ENCODE results near the gene TMUB2. TPM values are rescaled to one million over a fixed set of nuclear protein-coding genes. Genes with fewer than 3 reads are reported as not detected.
A peak's percentile ranks its signal among the peaks of the same experiment; 100 is the strongest.

Gene TMUB2
- total and polyA plus RNA-seq, 2 of the 13 experiments (the other 11 are each of a cell fraction or from before 2014, with no cell fraction given): 26.9 to 50.8 TPM

DNA sequence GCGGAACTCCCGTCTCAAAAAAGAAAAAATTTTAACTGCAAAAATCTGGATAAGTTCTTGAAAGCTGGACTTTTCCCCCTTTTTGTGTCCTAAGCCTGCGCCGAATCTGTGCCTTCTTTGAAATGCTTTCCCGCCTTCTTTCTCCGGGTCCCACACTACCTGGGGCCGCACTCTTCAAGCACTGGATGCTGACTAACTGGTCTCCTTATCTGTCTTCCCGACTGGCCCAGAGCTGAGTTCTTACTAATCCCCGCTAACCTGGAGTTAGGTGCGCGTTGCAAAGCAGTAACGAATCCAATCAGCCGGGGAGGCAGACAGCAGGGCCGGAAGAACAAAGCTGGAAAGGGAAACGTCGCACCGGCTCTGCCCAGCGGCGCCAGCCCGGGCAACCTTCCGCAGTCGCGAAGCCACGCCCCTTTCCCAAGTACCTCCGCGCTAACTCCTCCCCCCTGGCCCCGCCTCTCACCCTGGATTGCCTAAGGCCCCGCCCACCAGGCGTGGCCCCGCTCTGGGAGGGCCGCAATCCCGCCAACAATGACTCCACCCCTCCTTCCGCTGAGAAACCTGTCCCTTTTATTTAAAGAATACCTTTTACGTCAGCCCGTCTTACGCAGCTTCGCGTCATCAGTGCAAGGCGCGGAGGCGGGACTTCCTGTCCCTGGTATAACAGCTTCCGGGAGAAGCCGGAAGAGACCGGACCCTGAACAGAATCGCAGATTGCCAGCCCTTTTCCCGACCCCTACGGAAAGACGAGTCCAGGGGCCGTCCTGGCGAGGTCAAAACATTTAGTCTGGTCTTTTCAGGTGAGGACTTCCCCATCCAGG lies at the start of gene TMUB2 (continued):
- peak; percentile 96 for TF ChIP-seq YEATS2 (CRISPR knock-in tag; IDR thresholded peaks at IDR 0.05; ENCODE audit: borderline replicate concordance)
- TF ChIP-seq, protein P1, sequence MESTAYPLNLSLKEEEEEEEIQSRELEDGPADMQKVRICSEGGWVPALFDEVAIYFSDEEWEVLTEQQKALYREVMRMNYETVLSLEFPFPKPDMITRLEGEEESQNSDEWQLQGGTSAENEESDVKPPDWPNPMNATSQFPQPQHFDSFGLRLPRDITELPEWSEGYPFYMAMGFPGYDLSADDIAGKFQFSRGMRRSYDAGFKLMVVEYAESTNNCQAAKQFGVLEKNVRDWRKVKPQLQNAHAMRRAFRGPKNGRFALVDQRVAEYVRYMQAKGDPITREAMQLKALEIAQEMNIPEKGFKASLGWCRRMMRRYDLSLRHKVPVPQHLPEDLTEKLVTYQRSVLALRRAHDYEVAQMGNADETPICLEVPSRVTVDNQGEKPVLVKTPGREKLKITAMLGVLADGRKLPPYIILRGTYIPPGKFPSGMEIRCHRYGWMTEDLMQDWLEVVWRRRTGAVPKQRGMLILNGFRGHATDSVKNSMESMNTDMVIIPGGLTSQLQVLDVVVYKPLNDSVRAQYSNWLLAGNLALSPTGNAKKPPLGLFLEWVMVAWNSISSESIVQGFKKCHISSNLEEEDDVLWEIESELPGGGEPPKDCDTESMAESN (CRISPR knock-in tag; conservative IDR thresholded peaks at IDR 0.05): peak; percentile 74
- TF ChIP-seq STAT5B (CRISPR knock-in tag; IDR thresholded peaks at IDR 0.05): no peak
- TF ChIP-seq ATF2 (CRISPR knock-in tag; IDR thresholded peaks at IDR 0.05): peak; percentile 93
- peak; percentile 87 for TF ChIP-seq ZNF543 (CRISPR knock-in tag; IDR thresholded peaks at IDR 0.05)
- peak; percentile 34 for TF ChIP-seq STAG1 (CRISPR knock-in tag; IDR thresholded peaks at IDR 0.05)
- TF ChIP-seq RAD21 (CRISPR knock-in tag; IDR thresholded peaks at IDR 0.05): peak; percentile 9; the same call in 1 of the 2 replicates
- TF ChIP-seq, protein P2, sequence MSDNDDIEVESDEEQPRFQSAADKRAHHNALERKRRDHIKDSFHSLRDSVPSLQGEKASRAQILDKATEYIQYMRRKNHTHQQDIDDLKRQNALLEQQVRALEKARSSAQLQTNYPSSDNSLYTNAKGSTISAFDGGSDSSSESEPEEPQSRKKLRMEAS (IDR thresholded peaks at IDR 0.05): peak; percentile 48
- TF ChIP-seq HHEX (CRISPR knock-in tag; IDR thresholded peaks at IDR 0.05): 0 out of 2 replicates have a peak, but pooled peaks have one; percentile 34
- TF ChIP-seq ZEB1 (IDR thresholded peaks at IDR 0.05; ENCODE audit: insufficient replicate concordance, low read depth): peak; percentile 12
- peak; percentile 16; the same call in 1 of the 2 replicates for TF ChIP-seq CTCF (CRISPR knock-in tag; IDR thresholded peaks at IDR 0.05)
- peak; percentile 45; the same call in 1 of the 2 replicates for TF ChIP-seq CHD2 (IDR thresholded peaks at IDR 0.05; ENCODE audit: low read depth, low read length)
- TF ChIP-seq THAP11 (CRISPR knock-in tag; IDR thresholded peaks at IDR 0.05): peak; percentile 94
- TF ChIP-seq, protein P3, sequence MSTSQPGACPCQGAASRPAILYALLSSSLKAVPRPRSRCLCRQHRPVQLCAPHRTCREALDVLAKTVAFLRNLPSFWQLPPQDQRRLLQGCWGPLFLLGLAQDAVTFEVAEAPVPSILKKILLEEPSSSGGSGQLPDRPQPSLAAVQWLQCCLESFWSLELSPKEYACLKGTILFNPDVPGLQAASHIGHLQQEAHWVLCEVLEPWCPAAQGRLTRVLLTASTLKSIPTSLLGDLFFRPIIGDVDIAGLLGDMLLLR (CRISPR knock-in tag; IDR thresholded peaks at IDR 0.05): 0 out of 2 replicates have a peak, but pooled peaks have one; percentile 12
- TF ChIP-seq, protein P4, sequence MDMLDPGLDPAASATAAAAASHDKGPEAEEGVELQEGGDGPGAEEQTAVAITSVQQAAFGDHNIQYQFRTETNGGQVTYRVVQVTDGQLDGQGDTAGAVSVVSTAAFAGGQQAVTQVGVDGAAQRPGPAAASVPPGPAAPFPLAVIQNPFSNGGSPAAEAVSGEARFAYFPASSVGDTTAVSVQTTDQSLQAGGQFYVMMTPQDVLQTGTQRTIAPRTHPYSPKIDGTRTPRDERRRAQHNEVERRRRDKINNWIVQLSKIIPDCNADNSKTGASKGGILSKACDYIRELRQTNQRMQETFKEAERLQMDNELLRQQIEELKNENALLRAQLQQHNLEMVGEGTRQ (IDR thresholded peaks at IDR 0.05; ENCODE audit: low read depth, low read length): no peak
- TF ChIP-seq, protein P4 (CRISPR knock-in tag; IDR thresholded peaks at IDR 0.05; ENCODE audit: borderline replicate concordance): no peak
- TF ChIP-seq PAXIP1 (CRISPR knock-in tag; conservative IDR thresholded peaks at IDR 0.05): peak; percentile 66

All from HepG2 (cell line).